Uterus (tissue), 2 donors: ENCODE results near the gene CACNA1F.

ENCODE experiments used
- CTCF ChIP-seq, 4 experiments: fragments of 200-600 bp in 2 of 4; fragments of 450-650 bp in 2 of 4; sonication (generic) in 2 of 4; IDR thresholded peaks; one replicate each; pipeline ENCODE4 v1.5.1; 2016 to 2019; ENCODE audit warnings: antibody characterized with exemption in 4 of 4, mild to moderate bottlenecking in 2 of 4, moderate library complexity in 1 of 4
- POLR2A ChIP-seq, 2 donors: fragments of 450-650 bp; IDR thresholded peaks; one replicate each; pipeline ENCODE4 v1.6.1; 2016; ENCODE audit warnings: antibody characterized with exemption in 2 of 2, mild to moderate bottlenecking in 1 of 2, moderate library complexity in 1 of 2

- TF ChIP-seq CTCF (IDR thresholded peaks at IDR 0.05), result no peak
- TF ChIP-seq POLR2A (IDR thresholded peaks at IDR 0.05), result no peak
Observed at GRCh38 chrX:49225858-49226257, 7.3 kb downstream of the CACNA1F start.
